Naive thymus-derived CD4-positive, alpha-beta T cell (primary cell): Measurements from ENCODE around the gene GTPBP3. TPM values are rescaled to one million over a fixed set of nuclear protein-coding genes. Genes with fewer than 3 reads are reported as not detected.

Experiments used
- ATAC-seq: fragments of 150-1000 bp; cut with Tn5 transposase; 2 replicates; pipeline ENCODE4 v1.10.0; 2021; ENCODE audit warnings: mild to moderate bottlenecking, moderate library complexity
- CTCF ChIA-PET: fragments of 350-600 bp; sonication (Branson Sonifier 250); formaldehyde crosslinking; loops from one replicate; lab custom pipeline; 2021; ENCODE audit warnings: antibody characterized with exemption; lab: Charles Lee
- POLR2A ChIA-PET: fragments of 350-600 bp; sonication (Branson Sonifier 250); formaldehyde crosslinking; loops from one replicate; lab custom pipeline; 2021; ENCODE audit warnings: antibody characterized with exemption, inconsistent platforms; lab: Charles Lee
- DNase-seq, 9 donors: peaks; one replicate each; pipeline versions ENCODE4 v3.0.0 to v3.0.0-alpha.2; 2020 to 2022; ENCODE audit warnings: mixed read lengths in 1 of 9
- H3K27ac ChIP-seq: one replicate; pipeline ENCODE4 v1.7.0; 2013; ENCODE audit warnings: mild to moderate bottlenecking, low read depth, low read length, moderate library complexity
- H3K27me3 ChIP-seq, 2 donors: one replicate each; pipeline ENCODE4 v1.7.0; 2013; ENCODE audit warnings: low read length in 2 of 2, mild to moderate bottlenecking in 2 of 2, moderate library complexity in 2 of 2; ENCODE audit not compliant: control insufficient read depth in 2 of 2, insufficient read depth in 2 of 2
- H3K36me3 ChIP-seq, 3 experiments: 1 replicate in 2 of 3; 2 replicates in 1 of 3; pipeline ENCODE4 v1.7.0; 2013; ENCODE audit warnings: low read length in 3 of 3, mild to moderate bottlenecking in 3 of 3, moderate library complexity in 1 of 3; ENCODE audit not compliant: insufficient read depth in 3 of 3, control insufficient read depth in 2 of 3
- H3K4me1 ChIP-seq, 2 donors: one replicate each; pipeline ENCODE4 v1.7.0; 2013; ENCODE audit warnings: low read length in 2 of 2, mild to moderate bottlenecking in 2 of 2, moderate library complexity in 1 of 2; ENCODE audit not compliant: control insufficient read depth in 2 of 2, insufficient read depth in 2 of 2
- H3K4me3 ChIP-seq: 2 replicates; pipeline ENCODE4 v1.7.0; 2013; ENCODE audit warnings: mild to moderate bottlenecking, low read length
- H3K9me3 ChIP-seq, 3 experiments: 1 replicate in 2 of 3; 2 replicates in 1 of 3; pipeline ENCODE4 v1.7.0; 2013; ENCODE audit warnings: low read length in 3 of 3; ENCODE audit not compliant: control insufficient read depth in 2 of 3
- H3K27ac Mint-ChIP-seq, 9 donors: one replicate each; pipeline ENCODE4 v1.8.0; 2020 to 2022; ENCODE audit warnings: mixed read lengths in 9 of 9, mild to moderate bottlenecking in 8 of 9, moderate library complexity in 5 of 9, inconsistent platforms in 2 of 9
- H3K27me3 Mint-ChIP-seq, 5 donors: one replicate each; pipeline ENCODE4 v1.8.0; 2021 to 2022; ENCODE audit warnings: mixed read lengths in 5 of 5, mild to moderate bottlenecking in 1 of 5
- H3K36me3 Mint-ChIP-seq, 5 donors: one replicate each; pipeline ENCODE4 v1.8.0; 2020 to 2022; ENCODE audit warnings: mixed read lengths in 5 of 5, mild to moderate bottlenecking in 3 of 5, inconsistent platforms in 1 of 5
- H3K4me1 Mint-ChIP-seq, 7 donors: one replicate each; pipeline ENCODE4 v1.8.0; 2020 to 2022; ENCODE audit warnings: mixed read lengths in 7 of 7, mild to moderate bottlenecking in 3 of 7, inconsistent platforms in 1 of 7
- H3K4me3 Mint-ChIP-seq, 10 donors: one replicate each; pipeline ENCODE4 v1.8.0; 2020 to 2022; ENCODE audit warnings: mild to moderate bottlenecking in 10 of 10, mixed read lengths in 10 of 10, moderate library complexity in 6 of 10, inconsistent platforms in 2 of 10
- H3K9me3 Mint-ChIP-seq, 11 donors: one replicate each; pipeline ENCODE4 v1.8.0; 2020 to 2022; ENCODE audit warnings: mixed read lengths in 11 of 11, mild to moderate bottlenecking in 4 of 11, inconsistent platforms in 1 of 11, moderate library complexity in 1 of 11
- intact Hi-C, 2 donors: fragments of 100-400 bp; cut with micrococcal nuclease; formaldehyde crosslinking; loops; one replicate each; pipeline ENCODE4 v1.15.1; 2023
- polyA plus RNA-seq, 2 donors: library from polyadenylated mRNA; unstranded; fragments of 300-500 nt; fragmentation: Illumina TruSeq; gene quantifications; one replicate each; pipeline ENCODE4 v1.2.3, GENCODE V29; 2021
- total RNA-seq, 6 experiments: library from RNA in 5 of 6; stranded (reverse) in 5 of 6; gene quantifications; 1 replicate in 5 of 6; 2 replicates in 1 of 6; pipeline ENCODE4 v1.2.3 and lab custom pipeline; 2021 to 2026

The GTPBP3 gene
- total and polyA plus RNA-seq, 7 experiments from 2014 or later, result 5.1 to 59.8 (median 36.8) TPM

GRCh38 chr19:17337675-17338432 lies 501 bp downstream of the GTPBP3 start:
- peaks cover 19 to 50% (median 23%) of the 10 kb centered on the region in 7 donors for H3K4me1 Mint-ChIP-seq
- DNase-seq (peak in 1 of 9 donors; percentile 59), ATAC-seq (no peak)
- H3K36me3 Mint-ChIP-seq, result peaks cover 0 to 5% (median 0%) of the 10 kb centered on the region in 5 donors
- peak overlapping the region; percentile 86 to 96 (median 92) for H3K4me3 Mint-ChIP-seq
- H3K27me3 ChIP-seq, result no peaks in the 10 kb centered on the region
- H3K36me3 ChIP-seq, result peaks cover 0 to 11% (median 0%) of the 10 kb centered on the region in 3 experiments
- intact Hi-C loops, result loop anchor here (1.0 to 5.0 kb wide), 13 partner anchors 10 to 263 kb away; partner anchors contain the start of genes BABAM1 (in 2 of the 2), DDA1 (in 2 of the 2), HAUS8 (in 2 of the 2) and MYO9B (in 2 of the 2)
- H3K27me3 Mint-ChIP-seq, result no peaks in the 10 kb centered on the region
- H3K4me3 ChIP-seq, result peak overlapping the region; percentile 76
- H3K9me3 ChIP-seq, result no peaks in the 10 kb centered on the region
- ChIA-PET POLR2A (interaction anchor here (0.5 to 6.3 kb wide), 4 partner anchors 24 to 52 kb away, joined by 3 to 56 read pairs (median 4); partner anchors contain the start of genes DDA1 and MRPL34), CTCF (no interaction called here)
- peak overlapping the region; percentile 78 to 95 (median 93) for H3K27ac Mint-ChIP-seq
- H3K27ac ChIP-seq, result peak overlapping the region; percentile 79
- H3K9me3 Mint-ChIP-seq, result peaks cover 0 to under 1% (median 0%) of the 10 kb centered on the region in 11 donors
- H3K4me1 ChIP-seq, result peaks cover 16 to 22% of the 10 kb centered on the region in 2 donors

- peak overlapping the region in 4 of 9 donors; percentile 17 to 93 (median 54) for H3K27ac Mint-ChIP-seq
- peak overlapping the region; percentile 55 to 96 (median 91) for H3K4me3 Mint-ChIP-seq
- no peak for ATAC-seq
- H3K4me3 ChIP-seq, result peak overlapping the region; percentile 76
- peaks cover 15 to 44% (median 22%) of the 10 kb centered on the region in 7 donors for H3K4me1 Mint-ChIP-seq
- ChIA-PET POLR2A (interaction anchor here (0.5 to 0.6 kb wide), 4 partner anchors 11 to 55 kb away, joined by 3 to 4 read pairs (median 4); no protein-coding TSS in a partner anchor), CTCF (interaction anchor here (0.6 kb wide), 1 partner anchor 48 kb away, joined by 3 read pairs; no protein-coding TSS in a partner anchor)
- H3K4me1 ChIP-seq, result peaks cover 16 to 22% of the 10 kb centered on the region in 2 donors
- peaks cover 0 to 5% (median 0%) of the 10 kb centered on the region in 5 donors for H3K36me3 Mint-ChIP-seq
- no peaks in the 10 kb centered on the region for H3K27me3 ChIP-seq
- no peaks in the 10 kb centered on the region for H3K9me3 Mint-ChIP-seq
- no peaks in the 10 kb centered on the region for H3K27me3 Mint-ChIP-seq
- peaks cover 0 to 11% (median 0%) of the 10 kb centered on the region in 3 experiments for H3K36me3 ChIP-seq
- intact Hi-C loops, result loop anchor here in 1 of 2 donors (5.0 kb wide), 1 partner anchor 69 kb away; the partner anchor contains the start of gene BST2
- no peaks in the 10 kb centered on the region for H3K9me3 ChIP-seq
- no peak for DNase-seq
- H3K27ac ChIP-seq, result peak overlapping the region; percentile 79
Observed at GRCh38 chr19:17338433-17339078, 1.2 kb downstream of the GTPBP3 start.

GRCh38 chr19:17339088-17339741 lies 1.9 kb downstream of the GTPBP3 start:
- Mint-ChIP-seq H3K27me3 (no peaks in the 10 kb centered on the region), H3K27ac (peak overlapping the region in 1 of 9 donors; percentile 17), H3K4me3 (peak overlapping the region in 9 of 10 donors; percentile 42 to 90 (median 70)), H3K9me3 (no peaks in the 10 kb centered on the region), H3K4me1 (peaks cover 9 to 39% (median 17%) of the 10 kb centered on the region in 7 donors), H3K36me3 (peaks cover 0 to 2% (median 0%) of the 10 kb centered on the region in 5 donors)
- Histone ChIP-seq H3K4me3 (no peak overlapping the region), H3K4me1 (peaks cover 11 to 16% of the 10 kb centered on the region in 2 donors), H3K9me3 (no peaks in the 10 kb centered on the region), H3K27ac (no peak overlapping the region), H3K36me3 (peaks cover 0 to 11% (median 0%) of the 10 kb centered on the region in 3 experiments), H3K27me3 (no peaks in the 10 kb centered on the region)
- DNase-seq, result peak in 1 of 9 donors; percentile 52
- ChIA-PET POLR2A (interaction anchor here (0.5 to 0.8 kb wide), 5 partner anchors 9 to 112 kb away, joined by 3 to 4 read pairs (median 3); no protein-coding TSS in a partner anchor), CTCF (interaction anchor here (0.6 kb wide), 1 partner anchor 47 kb away, joined by 3 read pairs; no protein-coding TSS in a partner anchor)
- intact Hi-C loops, result loop anchor here in 1 of 2 donors (5.0 kb wide), 1 partner anchor 68 kb away; the partner anchor contains the start of gene BST2
- ATAC-seq, result no peak

- Mint-ChIP-seq H3K4me3 (peak overlapping the region in 2 of 10 donors; percentile 25 to 40), H3K9me3 (no peaks in the 10 kb centered on the region), H3K36me3 (peaks cover 0 to 2% (median 0%) of the 10 kb centered on the region in 5 donors), H3K4me1 (peaks cover 5 to 29% (median 10%) of the 10 kb centered on the region in 7 donors), H3K27ac (no peak overlapping the region), H3K27me3 (no peaks in the 10 kb centered on the region)
- Histone ChIP-seq H3K27ac (no peak overlapping the region), H3K27me3 (no peaks in the 10 kb centered on the region), H3K4me1 (peaks cover 6 to 10% of the 10 kb centered on the region in 2 donors), H3K4me3 (no peak overlapping the region), H3K36me3 (peaks cover 0 to 11% (median 0%) of the 10 kb centered on the region in 3 experiments), H3K9me3 (no peaks in the 10 kb centered on the region)
- CTCF ChIA-PET, result no interaction called here
- intact Hi-C loops, result no loop called here
- DNase-seq (no peak), ATAC-seq (no peak)
- POLR2A ChIA-PET, result no interaction called here
Observed at GRCh38 chr19:17340302-17340870, 3.0 kb downstream of the GTPBP3 start.

- Mint-ChIP-seq H3K27me3 (no peaks in the 10 kb centered on the region), H3K36me3 (peaks cover 0 to 2% (median 0%) of the 10 kb centered on the region in 5 donors), H3K4me1 (peaks cover 5 to 26% (median 8%) of the 10 kb centered on the region in 7 donors), H3K27ac (no peak overlapping the region), H3K9me3 (no peaks in the 10 kb centered on the region), H3K4me3 (no peak overlapping the region)
- no peaks in the 10 kb centered on the region for H3K9me3 ChIP-seq
- intact Hi-C loops, result no loop called here
- H3K27me3 ChIP-seq, result no peaks in the 10 kb centered on the region
- ChIA-PET CTCF (no interaction called here), POLR2A (no interaction called here)
- peaks cover 6 to 13% of the 10 kb centered on the region in 2 donors for H3K4me1 ChIP-seq
- no peak overlapping the region for H3K27ac ChIP-seq
- H3K4me3 ChIP-seq, result no peak overlapping the region
- ATAC-seq (no peak), DNase-seq (no peak)
- H3K36me3 ChIP-seq, result peaks cover 0 to 11% (median 0%) of the 10 kb centered on the region in 3 experiments
Observed at GRCh38 chr19:17340871-17341357, 3.6 kb downstream of the GTPBP3 start.
